Activated CD4-positive, alpha-beta T cell treated with anti-CD3 and anti-CD28 coated beads, Interleukin-2, amount 50 U/mL, for 16 hours (primary cell): ENCODE data around the gene NMNAT3.

Experiments
- DNase-seq: peaks from one replicate; pipeline ENCODE4 v3.0.0-alpha.2; 2020

NMNAT3 gene

GRCh38 chr3:139517321-139518065 is 160.3 kb downstream of the NMNAT3 start:
- DNase-seq: no peak

GRCh38 chr3:139514741-139515140 is 163.0 kb downstream of the NMNAT3 start:
- no peak for DNase-seq
